SK-N-DZ (cell line): ENCODE data around the gene GABRQ.
"Not testable (repeated sequence)": the region's sequence is repeated elsewhere in the genome, so short reads cannot be mapped to it uniquely, and the experiment has no call there.

Source experiments
- DNase-seq: peaks from one replicate; pipeline ENCODE4 v3.0.0-alpha.2; 2015; ENCODE audit warnings: low spot score

The GABRQ gene

GRCh38 chrX:152656890-152657289 lies 19.2 kb downstream of the GABRQ start:
- no peak for DNase-seq

- DNase-seq: no peak
Measured at GRCh38 chrX:152658302-152658701, 20.6 kb downstream of the GABRQ start.

DNA sequence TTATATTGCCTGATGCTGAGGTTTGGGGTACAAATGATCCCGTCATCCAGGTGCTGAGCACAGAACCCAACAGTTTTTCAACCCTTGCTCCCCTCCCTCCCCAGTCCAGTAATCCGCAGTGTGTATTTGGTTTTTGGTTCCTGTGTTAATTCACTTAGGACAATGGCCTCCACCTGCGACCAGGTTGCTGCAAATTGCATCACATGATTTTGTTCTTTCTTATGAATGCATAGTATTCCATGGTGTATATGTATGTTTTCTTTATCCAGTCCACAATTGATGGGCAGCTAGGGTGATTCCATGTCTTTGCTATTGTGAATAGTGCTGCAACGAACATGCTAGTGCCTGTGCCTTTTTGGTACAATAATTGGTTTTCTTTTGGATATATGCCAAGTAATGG lies 25.4 kb downstream of the GABRQ start:
- DNase-seq: no peak

GRCh38 chrX:152674135-152674534 lies 36.4 kb downstream of the GABRQ start:
- no peak for DNase-seq

DNA sequence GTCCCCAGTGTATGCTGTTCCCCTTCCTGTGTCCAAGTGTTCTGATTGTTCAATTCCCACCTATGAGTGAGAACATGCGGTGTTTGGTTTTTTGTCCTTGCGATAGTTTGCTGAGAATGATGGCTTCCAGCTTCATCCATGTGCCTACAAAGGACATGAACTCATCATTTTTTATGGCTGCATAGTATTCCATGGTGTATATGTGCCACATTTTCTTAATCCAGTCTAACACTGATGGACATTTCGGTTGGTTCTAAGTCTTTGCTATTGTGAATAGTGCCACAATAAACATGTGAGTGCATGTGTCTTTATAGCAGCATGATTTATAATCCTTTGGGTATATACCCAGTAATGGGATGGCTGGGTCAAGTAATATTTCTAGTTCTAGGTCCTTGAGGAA lies 37.0 kb downstream of the GABRQ start:
- DNase-seq: not testable (repeated sequence)

GRCh38 chrX:152681012-152681411 lies 43.3 kb downstream of the GABRQ start:
- DNase-seq: not testable (repeated sequence)

DNA sequence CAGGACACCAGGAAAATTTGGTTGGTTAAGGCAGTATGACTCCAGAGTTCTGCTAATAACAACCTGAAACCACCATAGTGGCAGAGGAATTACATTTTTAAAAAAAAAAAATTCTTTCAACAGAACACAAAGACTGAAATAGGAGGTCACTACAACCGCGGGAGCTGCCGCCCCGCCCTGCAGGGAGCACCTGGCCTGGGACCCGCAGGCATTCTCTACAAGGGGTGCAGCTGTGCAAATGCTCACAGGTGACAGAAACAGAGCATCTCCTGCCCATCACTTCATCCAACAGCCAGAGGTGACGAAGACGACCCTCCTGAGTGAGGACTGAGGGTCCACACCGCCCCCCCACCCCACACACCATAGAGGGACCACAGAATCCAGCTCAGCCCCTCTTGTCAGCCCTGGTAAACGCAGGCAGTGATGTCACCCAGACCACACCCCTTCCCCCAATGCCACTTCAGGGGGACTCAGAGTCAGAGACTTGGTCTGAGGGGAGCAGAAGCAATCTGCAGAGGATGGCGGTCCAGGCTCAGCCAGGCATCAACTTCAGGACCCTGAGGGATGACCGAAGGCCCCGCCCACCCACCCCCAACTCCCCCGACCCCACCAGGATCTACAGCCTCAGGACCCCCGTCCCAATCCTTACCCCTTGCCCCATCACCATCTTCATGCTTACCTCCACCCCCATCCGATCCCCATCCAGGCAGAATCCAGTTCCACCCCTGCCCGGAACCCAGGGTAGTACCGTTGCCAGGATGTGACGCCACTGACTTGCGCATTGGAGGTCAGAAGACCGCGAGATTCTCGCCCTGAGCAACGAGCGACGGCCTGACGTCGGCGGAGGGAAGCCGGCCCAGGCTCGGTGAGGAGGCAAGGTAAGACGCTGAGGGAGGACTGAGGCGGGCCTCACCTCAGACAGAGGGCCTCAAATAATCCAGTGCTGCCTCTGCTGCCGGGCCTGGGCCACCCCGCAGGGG lies 60.5 kb downstream of the GABRQ start, which contains the start of gene MAGEA3:
Gene MAGEA3 (plus strand): TSS at position 843 of the 980 bp plus-strand sequence. CDS start 2,039 bp downstream, outside the sequence.
- DNase-seq: not testable (repeated sequence)

GRCh38 chrX:152700390-152700789 lies 62.7 kb downstream of the GABRQ start:
- DNase-seq: not testable (repeated sequence)

- not testable (repeated sequence) for DNase-seq
Measured at GRCh38 chrX:152706500-152706899, 68.8 kb downstream of the GABRQ start.
